HG03196 (cell line): ENCODE data around the gene TUBB4A.
"Not testable (repeated sequence)": the region's sequence is repeated elsewhere in the genome, so short reads cannot be mapped to it uniquely, and the experiment has no call there.

Experiments used
- ATAC-seq: cut with Tn5 transposase; IDR thresholded peaks from one replicate; pipeline ENCODE4 v1.9.1; 2021; ENCODE audit not compliant: unreplicated experiment

Gene TUBB4A

GRCh38 chr19:6501740-6502648, at the start of gene TUBB4A:
TSS of gene TUBB4A (minus strand) at chr19:6502309. CDS start at chr19:6502212, 97 bp downstream.
- no peak for ATAC-seq

GRCh38 chr19:6551091-6551490, 49.0 kb upstream of the TUBB4A start:
- no peak for ATAC-seq

- not testable (repeated sequence) for ATAC-seq
These were observed 48.6 kb upstream of the TUBB4A start for GRCh38 chr19:6550679-6551078.

GRCh38 chr19:6543866-6544347, 41.8 kb upstream of the TUBB4A start:
- ATAC-seq, result no peak

- ATAC-seq, result no peak
These were observed 39.0 kb upstream of the TUBB4A start for GRCh38 chr19:6540918-6541689.

- no peak for ATAC-seq
These were observed 37.4 kb upstream of the TUBB4A start for GRCh38 chr19:6539514-6539913.

GRCh38 chr19:6535558-6536137, 33.5 kb upstream of the TUBB4A start:
- ATAC-seq, result no peak

- ATAC-seq, result no peak
These were observed 32.5 kb upstream of the TUBB4A start for GRCh38 chr19:6534451-6535093.

GRCh38 chr19:6533746-6534418, 31.8 kb upstream of the TUBB4A start:
- no peak for ATAC-seq

- no peak for ATAC-seq
These were observed 30.9 kb upstream of the TUBB4A start for GRCh38 chr19:6533000-6533328.

- ATAC-seq, result no peak
These were observed 30.3 kb upstream of the TUBB4A start for GRCh38 chr19:6532244-6532999.

- ATAC-seq, result no peak
These were observed 29.8 kb upstream of the TUBB4A start for GRCh38 chr19:6531956-6532243.

GRCh38 chr19:6531163-6531955, 29.2 kb upstream of the TUBB4A start:
- no peak for ATAC-seq

GRCh38 chr19:6530386-6531162, 28.5 kb upstream of the TUBB4A start, which contains the start of gene TNFSF9:
TSS of gene TNFSF9 (plus strand) at chr19:6531026. CDS start at chr19:6531037, 11 bp downstream.
- ATAC-seq, result peak; percentile 23

- no peak for ATAC-seq
These were observed 27.9 kb upstream of the TUBB4A start for GRCh38 chr19:6529937-6530385.

- ATAC-seq, result no peak
These were observed 27.2 kb upstream of the TUBB4A start for GRCh38 chr19:6529351-6529750.

GRCh38 chr19:6528544-6529121, 26.5 kb upstream of the TUBB4A start:
- ATAC-seq, result no peak
